B cell (primary cell): ENCODE data around the gene HEBP2. TPM values are rescaled to one million over a fixed set of nuclear protein-coding genes. Genes with fewer than 3 reads are reported as not detected.

ENCODE experiments used
- ATAC-seq: fragments of 200-7000 bp; cut with Tn5 transposase; one replicate; pipeline ENCODE4 v1.10.0; 2021; ENCODE audit warnings: low read depth, mild to moderate bottlenecking, moderate number of reproducible peaks, moderate library complexity
- CTCF ChIA-PET: fragments of 350-600 bp; sonication (Branson Sonifier 250); formaldehyde crosslinking; loops from one replicate; lab custom pipeline; 2021; ENCODE audit warnings: antibody characterized with exemption, inconsistent platforms; lab: Charles Lee
- POLR2A ChIA-PET: fragments of 350-600 bp; sonication (Branson Sonifier 250); formaldehyde crosslinking; loops from one replicate; lab custom pipeline; 2021; ENCODE audit warnings: antibody characterized with exemption; lab: Charles Lee
- DNase-seq: peaks from one replicate; pipeline ENCODE4 v3.0.0; 2013
- H2AFZ ChIP-seq: 2 replicates; pipeline ENCODE4 v1.6.1; 2012; ENCODE audit warnings: mild to moderate bottlenecking, low read depth, low read length; ENCODE audit not compliant: insufficient read depth, poor library complexity, severe bottlenecking
- H3K27ac ChIP-seq, 2 donors: 1 replicate in 1 of 2; 2 replicates in 1 of 2; pipeline ENCODE4 v1.5.1; 2012 to 2013; ENCODE audit warnings: low read length in 2 of 2, mild to moderate bottlenecking in 2 of 2, moderate library complexity in 1 of 2
- H3K27me3 ChIP-seq, 4 experiments: fragments of 200-600 bp in 1 of 4; sonication (generic) in 1 of 4; replicated peaks in 1 of 4; 1 replicate in 2 of 4; 2 replicates in 2 of 4; pipeline versions ENCODE4 v1.6.1 to v1.7.0; 2013 to 2016; ENCODE audit warnings: low read length in 3 of 4, mild to moderate bottlenecking in 2 of 4, mixed read lengths in 1 of 4, moderate library complexity in 1 of 4; ENCODE audit not compliant: insufficient read depth in 4 of 4, control insufficient read depth in 3 of 4; ENCODE audit errors: control extremely low read depth in 1 of 4
- H3K36me3 ChIP-seq, 2 experiments: replicated peaks in 1 of 2; 1 replicate in 1 of 2; 2 replicates in 1 of 2; pipeline versions ENCODE4 v1.6.1 to v1.7.1; 2013; ENCODE audit warnings: low read length in 1 of 2; ENCODE audit not compliant: insufficient read depth in 2 of 2, control insufficient read depth in 1 of 2; ENCODE audit errors: control extremely low read depth in 1 of 2, extremely low read depth in 1 of 2
- H3K4me1 ChIP-seq, 2 donors: fragments of 200-600 bp in 1 of 2; sonication (generic) in 1 of 2; 1 replicate in 1 of 2; 2 replicates in 1 of 2; pipeline versions ENCODE4 v1.5.1 to v1.6.1; 2013 to 2017; ENCODE audit warnings: low read length in 2 of 2; ENCODE audit not compliant: control insufficient read depth in 2 of 2, insufficient read depth in 2 of 2
- H3K4me2 ChIP-seq: replicated peaks from 2 replicates; pipeline ENCODE3; 2012; ENCODE audit warnings: mild to moderate bottlenecking, low read depth, low read length; ENCODE audit not compliant: poor library complexity, severe bottlenecking
- H3K4me3 ChIP-seq, 5 experiments: fragments of 200-600 bp in 1 of 5; sonication (generic) in 1 of 5; 1 replicate in 3 of 5; 2 replicates in 2 of 5; pipeline versions ENCODE4 v1.5.1 to v1.7.0; 2011 to 2016; ENCODE audit warnings: low read length in 4 of 5, mild to moderate bottlenecking in 4 of 5, low read depth in 2 of 5, control low read depth in 1 of 5, moderate library complexity in 1 of 5; ENCODE audit not compliant: insufficient read depth in 1 of 5; ENCODE audit errors: control extremely low read depth in 1 of 5, extremely low read depth in 1 of 5
- H3K79me2 ChIP-seq: fragments of 200-600 bp; sonication (generic); one replicate; pipeline ENCODE4 v1.6.0; 2016; ENCODE audit warnings: low read length; ENCODE audit not compliant: control insufficient read depth, insufficient read depth
- H3K9ac ChIP-seq: fragments of 200-600 bp; sonication (generic); 2 replicates; pipeline ENCODE4 v1.6.1; 2017; ENCODE audit warnings: mild to moderate bottlenecking, low read length, moderate library complexity
- H3K9me3 ChIP-seq, 3 donors: one replicate each; pipeline versions ENCODE4 v1.6.1 to v1.7.1; 2013; ENCODE audit warnings: low read length in 2 of 3; ENCODE audit not compliant: control insufficient read depth in 2 of 3, insufficient read depth in 1 of 3; ENCODE audit errors: control extremely low read depth in 1 of 3
- H4K20me1 ChIP-seq: 2 replicates; pipeline ENCODE4 v1.6.0; 2012; ENCODE audit warnings: mild to moderate bottlenecking, low read length; ENCODE audit not compliant: insufficient read depth, control insufficient read depth, poor library complexity, severe bottlenecking
- H3K27ac Mint-ChIP-seq: one replicate; pipeline ENCODE4 v1.8.0; 2021; ENCODE audit warnings: mixed read lengths
- H3K27me3 Mint-ChIP-seq: one replicate; pipeline ENCODE4 v1.8.0; 2021; ENCODE audit warnings: mixed read lengths
- H3K4me1 Mint-ChIP-seq: one replicate; pipeline ENCODE4 v1.8.0; 2021; ENCODE audit warnings: mixed read lengths
- H3K4me3 Mint-ChIP-seq: one replicate; pipeline ENCODE4 v1.8.0; 2021; ENCODE audit warnings: mixed read lengths
- H3K9me3 Mint-ChIP-seq: one replicate; pipeline ENCODE4 v1.8.0; 2022; ENCODE audit warnings: mixed read lengths; ENCODE audit not compliant: insufficient read depth
- CTCF ChIP-seq: fragments of 200-600 bp; IDR thresholded peaks from one replicate; pipeline ENCODE4 v1.8.0; 2022; ENCODE audit warnings: antibody characterized with exemption, mild to moderate bottlenecking
- EZH2 ChIP-seq: IDR thresholded peaks from 2 replicates; pipeline ENCODE4 v1.6.1; 2012; ENCODE audit warnings: borderline replicate concordance, low read depth, mild to moderate bottlenecking, moderate library complexity, low read length; ENCODE audit not compliant: insufficient read depth, poor library complexity, severe bottlenecking
- WGBS: methylation state at CpG from one replicate; pipeline ENCODE4 v1.1.5; 2013; ENCODE audit warnings: missing lambda C conversion rate; ENCODE audit not compliant: insufficient coverage; 5-methylcytosine and 5-hydroxymethylcytosine counted together
- intact Hi-C: fragments of 100-400 bp; cut with micrococcal nuclease; formaldehyde crosslinking; loops from one replicate; pipeline ENCODE4 v1.10.0; 2022
- polyA plus RNA-seq: library from polyadenylated mRNA; depleted of rRNA; stranded (reverse); fragments of >200 nt; gene quantifications from 2 replicates; pipeline ENCODE4 v1.2.3, GENCODE V29; 2012
- total RNA-seq, 2 donors: library from RNA; stranded (reverse); fragments of 120-200 nt in 1 of 2; gene quantifications; 1 replicate in 1 of 2; 2 replicates in 1 of 2; pipeline versions ENCODE4 v1.2.3 to v1.2.4, GENCODE V29; 2013 to 2022

The HEBP2 gene
- total and polyA plus RNA-seq, 2 donors (not counting 1 experiment from before 2014, with no cell fraction given), result 12.4 to 35.1 TPM

GRCh38 chr6:138418118-138418742 is 14.2 kb downstream of the HEBP2 start:
- H2AFZ ChIP-seq, result no peak overlapping the region
- peaks cover 7 to 24% of the 10 kb centered on the region in 2 experiments for H3K36me3 ChIP-seq
- 75% methylated on average over 1 of the region's 3 CpGs for WGBS
- no peak overlapping the region for H3K9ac ChIP-seq
- H3K27ac ChIP-seq, result no peak overlapping the region
- POLR2A ChIA-PET, result no interaction called here
- no peak overlapping the region for H3K4me3 ChIP-seq
- H3K27me3 Mint-ChIP-seq, result no peaks in the 10 kb centered on the region
- H3K4me1 ChIP-seq, result no peaks in the 10 kb centered on the region
- no peak overlapping the region for H3K4me2 ChIP-seq
- no peak for DNase-seq
- no peaks in the 10 kb centered on the region for H3K79me2 ChIP-seq
- no peaks in the 10 kb centered on the region for H3K27me3 ChIP-seq
- TF ChIP-seq CTCF (no peak), EZH2 (no peak)
- CTCF ChIA-PET, result interaction anchor here (1.3 kb wide), 1 partner anchor 11 kb away, joined by 3 read pairs; no protein-coding TSS in a partner anchor
- H3K27ac Mint-ChIP-seq, result no peak overlapping the region
- H3K9me3 Mint-ChIP-seq, result no peaks in the 10 kb centered on the region
- ATAC-seq, result no peak
- no peaks in the 10 kb centered on the region for H3K9me3 ChIP-seq
- H4K20me1 ChIP-seq, result no peaks in the 10 kb centered on the region
- intact Hi-C loops, result no loop called here
- H3K4me1 Mint-ChIP-seq, result no peaks in the 10 kb centered on the region
- H3K4me3 Mint-ChIP-seq, result no peak overlapping the region

- H3K4me3 Mint-ChIP-seq, result no peak overlapping the region
- CTCF ChIA-PET, result no interaction called here
- intact Hi-C loops, result no loop called here
Measured at GRCh38 chr6:138419766-138420165, 15.7 kb downstream of the HEBP2 start.

More at GRCh38 chr6:138419766-138420165, 15.7 kb downstream of the HEBP2 start:
- WGBS, result 100% methylated on average over 3 of the region's 3 CpGs
- no peak for ATAC-seq
- Mint-ChIP-seq H3K27me3 (no peaks in the 10 kb centered on the region), H3K9me3 (no peaks in the 10 kb centered on the region), H3K27ac (no peak overlapping the region), H3K4me1 (no peaks in the 10 kb centered on the region)
- TF ChIP-seq CTCF, result no peak
- H3K4me3 ChIP-seq, result no peak overlapping the region
- H3K4me2 ChIP-seq, result no peak overlapping the region
- H2AFZ ChIP-seq, result no peak overlapping the region
- H3K27me3 ChIP-seq, result no peaks in the 10 kb centered on the region
- H3K9ac ChIP-seq, result no peak overlapping the region
- H4K20me1 ChIP-seq, result no peaks in the 10 kb centered on the region
- DNase-seq, result no peak
- POLR2A ChIA-PET, result no interaction called here
- H3K27ac ChIP-seq, result no peak overlapping the region
- no peaks in the 10 kb centered on the region for H3K4me1 ChIP-seq
- H3K36me3 ChIP-seq, result peaks cover 4 to 11% of the 10 kb centered on the region in 2 experiments
- no peaks in the 10 kb centered on the region for H3K9me3 ChIP-seq
- H3K79me2 ChIP-seq, result no peaks in the 10 kb centered on the region
